ENCODE data around the gene SLC15A3. TPM values are rescaled to one million over a fixed set of nuclear protein-coding genes. Genes with fewer than 3 reads are reported as not detected.
A peak's percentile ranks its signal among the peaks of the same experiment; 100 is the strongest.

Gene SLC15A3
- total RNA-seq, 4 donors from 2014 or later, result 8.1 to 18.9 (median 12.6) TPM

DNA sequence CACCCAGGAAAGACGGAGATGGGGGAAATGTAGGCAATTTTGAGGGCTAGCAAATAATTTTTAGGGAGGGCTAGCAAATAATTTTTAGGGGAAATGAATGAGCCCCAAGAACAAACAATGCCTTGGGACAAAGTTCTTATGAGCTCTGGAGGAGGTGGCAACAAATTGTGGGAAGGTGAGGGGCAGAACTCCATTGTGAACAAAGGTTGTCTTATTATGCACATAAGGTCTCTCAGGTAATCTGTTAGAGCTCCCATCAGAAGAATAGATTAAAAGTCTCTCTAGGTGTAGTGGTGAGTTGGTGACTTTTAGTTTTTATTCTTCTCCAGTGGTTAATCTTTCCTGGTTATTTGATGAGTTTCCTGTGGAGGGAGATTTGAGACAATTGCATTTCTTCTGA lies 43.2 kb downstream of the SLC15A3 start:
- Histone ChIP-seq H3K27me3 (no peaks in the 10 kb centered on the region), H3K4me3 (no peak overlapping the region), H3K4me1 (peaks cover 9 to 33% (median 25%) of the 10 kb centered on the region in 4 donors), H3K27ac (no peak overlapping the region), H3K9me3 (no peaks in the 10 kb centered on the region), H3K36me3 (no peaks in the 10 kb centered on the region)
- no peak for DNase-seq
- in situ Hi-C loops (cut with MboI; ENCODE audit: low pct_ligation_motif_present in 1 of 4, low pct_unique_long_range_greater_than_20kb in 1 of 4, low sequenced_read_pairs in 3 of 4), result no loop called here
- no peak for TF ChIP-seq POLR2AphosphoS5 (IDR thresholded peaks at IDR 0.05)
- TF ChIP-seq EP300 (IDR thresholded peaks at IDR 0.05; ENCODE audit: low read depth), result no peak
- TF ChIP-seq POLR2A (IDR thresholded peaks at IDR 0.05), result no peak
- TF ChIP-seq, protein P1, sequence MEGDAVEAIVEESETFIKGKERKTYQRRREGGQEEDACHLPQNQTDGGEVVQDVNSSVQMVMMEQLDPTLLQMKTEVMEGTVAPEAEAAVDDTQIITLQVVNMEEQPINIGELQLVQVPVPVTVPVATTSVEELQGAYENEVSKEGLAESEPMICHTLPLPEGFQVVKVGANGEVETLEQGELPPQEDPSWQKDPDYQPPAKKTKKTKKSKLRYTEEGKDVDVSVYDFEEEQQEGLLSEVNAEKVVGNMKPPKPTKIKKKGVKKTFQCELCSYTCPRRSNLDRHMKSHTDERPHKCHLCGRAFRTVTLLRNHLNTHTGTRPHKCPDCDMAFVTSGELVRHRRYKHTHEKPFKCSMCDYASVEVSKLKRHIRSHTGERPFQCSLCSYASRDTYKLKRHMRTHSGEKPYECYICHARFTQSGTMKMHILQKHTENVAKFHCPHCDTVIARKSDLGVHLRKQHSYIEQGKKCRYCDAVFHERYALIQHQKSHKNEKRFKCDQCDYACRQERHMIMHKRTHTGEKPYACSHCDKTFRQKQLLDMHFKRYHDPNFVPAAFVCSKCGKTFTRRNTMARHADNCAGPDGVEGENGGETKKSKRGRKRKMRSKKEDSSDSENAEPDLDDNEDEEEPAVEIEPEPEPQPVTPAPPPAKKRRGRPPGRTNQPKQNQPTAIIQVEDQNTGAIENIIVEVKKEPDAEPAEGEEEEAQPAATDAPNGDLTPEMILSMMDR (IDR thresholded peaks at IDR 0.05), result no peak
- intact Hi-C loops (cut with DNase I; ENCODE audit: low total_unique reads), result no loop called here
- 44 to 60% methylated on average over 1 of the region's 1 CpG for WGBS, 2 donors (ENCODE audit: low coverage in 1 of 2)

DNA sequence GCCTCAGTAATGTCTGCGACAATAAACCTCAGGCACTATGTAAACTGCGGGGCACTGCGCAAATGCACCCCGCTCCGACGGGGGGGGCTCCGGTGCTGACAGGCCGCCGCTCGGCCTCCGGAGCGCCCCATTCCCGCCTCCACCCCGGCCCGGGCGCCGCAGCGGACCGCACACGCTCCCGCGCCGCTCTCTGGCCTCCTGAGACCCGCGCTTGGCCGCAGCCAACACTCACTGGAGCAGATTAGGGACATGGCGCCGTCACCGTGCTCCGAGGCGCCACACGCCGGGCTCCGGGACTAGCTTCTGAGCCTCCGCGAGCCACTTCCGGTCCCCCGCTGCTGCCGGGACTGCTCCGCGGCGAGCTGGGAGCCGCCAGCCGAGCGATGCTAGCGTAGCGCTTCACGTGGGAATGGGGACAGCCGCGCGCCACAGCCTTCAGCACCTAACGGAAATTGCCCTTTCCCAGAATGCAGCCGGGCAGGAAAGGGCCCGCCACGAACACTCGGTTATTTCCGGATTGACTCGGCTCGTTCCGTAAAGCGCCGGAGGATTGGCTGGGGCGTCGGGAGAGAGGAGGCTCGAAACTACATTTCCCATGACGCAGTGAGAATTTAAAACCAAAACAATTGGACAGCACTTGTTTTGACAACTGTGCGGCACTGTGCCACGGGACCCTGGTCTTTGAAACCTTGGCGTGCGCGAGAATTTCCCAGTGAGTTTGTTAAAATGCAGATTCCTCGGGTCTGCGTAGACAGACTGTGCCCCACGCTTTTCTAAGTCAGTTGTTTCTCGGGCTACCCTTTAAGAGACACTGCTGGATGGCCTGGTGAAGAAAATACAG lies 45.6 kb downstream of the SLC15A3 start, which contains the start of gene PRPF19:
PRPF19 (minus strand) TSS at position 454 of the 841 bp plus-strand sequence; CDS start at position 251, 203 bp downstream.
- H3K27me3 ChIP-seq, result no peaks in the 10 kb centered on the region
- intact Hi-C loops (cut with DNase I; ENCODE audit: low total_unique reads), result no loop called here
- H3K4me1 ChIP-seq, result peaks cover 9 to 31% (median 20%) of the 10 kb centered on the region in 4 donors
- in situ Hi-C loops (cut with MboI; ENCODE audit: low pct_ligation_motif_present in 1 of 4, low pct_unique_long_range_greater_than_20kb in 1 of 4, low sequenced_read_pairs in 3 of 4), result no loop called here
- no peaks in the 10 kb centered on the region for H3K9me3 ChIP-seq
- DNase-seq, result peak; percentile 99
- H3K4me3 ChIP-seq, result peak within 1 kb of the TSS; percentile 66 to 89 (median 85)
- TF ChIP-seq, protein P1 (IDR thresholded peaks at IDR 0.05), result no peak
- no peak for TF ChIP-seq EP300 (IDR thresholded peaks at IDR 0.05; ENCODE audit: low read depth)
- TF ChIP-seq POLR2AphosphoS5 (IDR thresholded peaks at IDR 0.05), result peak; percentile 89 to 95 (median 91)
- TF ChIP-seq POLR2A (IDR thresholded peaks at IDR 0.05), result peak; percentile 82
- WGBS, 2 donors (ENCODE audit: low coverage in 1 of 2), result 1% methylated on average over 65 of the region's 75 CpGs; no CpG with 5 or more reads in 1 of the 2 donors
- H3K36me3 ChIP-seq, result peaks cover 0 to 11% (median 3%) of the 10 kb centered on the region in 4 donors
- H3K27ac ChIP-seq, result peak within 1 kb of the TSS; percentile 96 to 99 (median 98)

GRCh38 chr11:60905551-60906113 lies 46.3 kb downstream of the SLC15A3 start:
- peak overlapping the region; percentile 96 to 99 (median 98) for H3K27ac ChIP-seq
- intact Hi-C loops (cut with DNase I; ENCODE audit: low total_unique reads), result no loop called here
- no peaks in the 10 kb centered on the region for H3K9me3 ChIP-seq
- no peak for DNase-seq
- WGBS, 2 donors (ENCODE audit: low coverage in 1 of 2), result 0 to 3% methylated on average over 4 to 16 of the region's 16 CpGs
- H3K4me3 ChIP-seq, result peak overlapping the region; percentile 66 to 89 (median 85)
- TF ChIP-seq POLR2AphosphoS5 (IDR thresholded peaks at IDR 0.05) (no peak), EP300 (IDR thresholded peaks at IDR 0.05; ENCODE audit: low read depth) (no peak), POLR2A (IDR thresholded peaks at IDR 0.05) (no peak)
- TF ChIP-seq, protein P1 (IDR thresholded peaks at IDR 0.05), result no peak
- peaks cover 9 to 31% (median 20%) of the 10 kb centered on the region in 4 donors for H3K4me1 ChIP-seq
- peaks cover 0 to 18% (median 8%) of the 10 kb centered on the region in 4 donors for H3K36me3 ChIP-seq
- H3K27me3 ChIP-seq, result no peaks in the 10 kb centered on the region
- in situ Hi-C loops (cut with MboI; ENCODE audit: low pct_ligation_motif_present in 1 of 4, low pct_unique_long_range_greater_than_20kb in 1 of 4, low sequenced_read_pairs in 3 of 4), result no loop called here

GRCh38 chr11:60905047-60905446 lies 46.9 kb downstream of the SLC15A3 start:
- intact Hi-C loops (cut with DNase I; ENCODE audit: low total_unique reads), result no loop called here
- Histone ChIP-seq H3K4me3 (peak overlapping the region in 3 of 4 donors; percentile 81 to 89 (median 89)), H3K27me3 (no peaks in the 10 kb centered on the region), H3K36me3 (peaks cover 0 to 23% (median 11%) of the 10 kb centered on the region in 4 donors), H3K9me3 (no peaks in the 10 kb centered on the region), H3K4me1 (peaks cover 9 to 31% (median 20%) of the 10 kb centered on the region in 4 donors), H3K27ac (peak overlapping the region; percentile 96 to 99 (median 98))
- DNase-seq, result no peak
- 14 to 33% methylated on average over 3 to 6 of the region's 6 CpGs for WGBS, 2 donors (ENCODE audit: low coverage in 1 of 2)
- no peak for TF ChIP-seq POLR2A (IDR thresholded peaks at IDR 0.05)
- TF ChIP-seq POLR2AphosphoS5 (IDR thresholded peaks at IDR 0.05), result no peak
- no peak for TF ChIP-seq EP300 (IDR thresholded peaks at IDR 0.05; ENCODE audit: low read depth)
- TF ChIP-seq, protein P1 (IDR thresholded peaks at IDR 0.05), result no peak
- in situ Hi-C loops (cut with MboI; ENCODE audit: low pct_ligation_motif_present in 1 of 4, low pct_unique_long_range_greater_than_20kb in 1 of 4, low sequenced_read_pairs in 3 of 4), result no loop called here
